AG04449 (cell line): ENCODE data around the gene LIF.

Source experiments
- CTCF ChIA-PET: fragments of 350-600 bp; formaldehyde crosslinking; extraction: SDS; loops from one replicate; lab custom pipeline; 2021; ENCODE audit warnings: antibody characterized with exemption; lab: Yijun Ruan, JAX
- POLR2A ChIA-PET: fragments of 400-600, 350-600 bp; formaldehyde crosslinking; extraction: SDS; loops from one replicate; lab custom pipeline; 2020; ENCODE audit warnings: antibody characterized with exemption, inconsistent platforms; lab: Yijun Ruan, JAX
- DNase-seq: peaks from one replicate; pipeline ENCODE4 v3.0.0-alpha.2; 2010; ENCODE audit warnings: low read depth, low spot score
- H3K4me3 ChIP-seq: 2 replicates; pipeline ENCODE4 v1.5.1; 2011; ENCODE audit warnings: low read depth, mild to moderate bottlenecking, control low read depth, low read length
- CTCF ChIP-seq: IDR thresholded peaks from one replicate; pipeline ENCODE4 v1.5.1; 2011; ENCODE audit warnings: mild to moderate bottlenecking, moderate library complexity, low read length, control low read depth, inconsistent platforms; ENCODE audit not compliant: insufficient read depth; ENCODE audit errors: missing control alignments

The LIF gene

GRCh38 chr22:30221121-30221992, 25.2 kb downstream of the LIF start:
- no peak for TF ChIP-seq CTCF
- DNase-seq = no peak
- no peak overlapping the region for H3K4me3 ChIP-seq
- CTCF ChIA-PET = interaction anchor here (1.0 to 1.5 kb wide), 3 partner anchors 12 to 114 kb away, joined by 4 read pairs; no protein-coding TSS in a partner anchor
- POLR2A ChIA-PET = no interaction called here

- CTCF ChIA-PET = interaction anchor here (0.8 to 1.5 kb wide), 5 partner anchors 13 to 113 kb away, joined by 3 to 4 read pairs (median 4); no protein-coding TSS in a partner anchor
- no peak for DNase-seq
- POLR2A ChIA-PET = no interaction called here
- no peak overlapping the region for H3K4me3 ChIP-seq
- no peak for TF ChIP-seq CTCF
Measured at GRCh38 chr22:30220338-30221012, 26.1 kb downstream of the LIF start.

- no peak for DNase-seq
- H3K4me3 ChIP-seq = no peak overlapping the region
- POLR2A ChIA-PET = no interaction called here
- TF ChIP-seq CTCF = no peak
- CTCF ChIA-PET = interaction anchor here (0.8 to 1.5 kb wide), 4 partner anchors 14 to 112 kb away, joined by 3 to 4 read pairs (median 4); no protein-coding TSS in a partner anchor
Measured at GRCh38 chr22:30219668-30220278, 26.8 kb downstream of the LIF start.

- DNase-seq = no peak
- CTCF ChIA-PET = no interaction called here
- TF ChIP-seq CTCF = peak; percentile 17
- H3K4me3 ChIP-seq = no peak overlapping the region
- POLR2A ChIA-PET = no interaction called here
Measured at GRCh38 chr22:30219049-30219654, 27.4 kb downstream of the LIF start.

GRCh38 chr22:30217698-30218560, 28.6 kb downstream of the LIF start:
- DNase-seq = no peak
- TF ChIP-seq CTCF = no peak
- no peak overlapping the region for H3K4me3 ChIP-seq
- CTCF ChIA-PET = no interaction called here
- POLR2A ChIA-PET = no interaction called here
